ENCODE results near the gene TERT.

TERT gene

GRCh38 chr5:1206521-1207412, 88.1 kb downstream of the TERT start:
- no peak for DNase-seq (ENCODE audit: low spot score)

GRCh38 chr5:1205255-1206180, 89.3 kb downstream of the TERT start:
- DNase-seq (ENCODE audit: low spot score) = no peak

- DNase-seq (ENCODE audit: low spot score) = no peak
Measured at GRCh38 chr5:1204693-1205242, 90.1 kb downstream of the TERT start.

- DNase-seq (ENCODE audit: low spot score) = no peak
Measured at GRCh38 chr5:1203968-1204692, 90.7 kb downstream of the TERT start.

- no peak for DNase-seq (ENCODE audit: low spot score)
Measured at GRCh38 chr5:1203311-1203967, 91.4 kb downstream of the TERT start.
